Stimulated activated CD4-positive, alpha-beta T cell treated with anti-CD3 and anti-CD28 coated beads, TNF-alpha, amount 100 ng/mL, for 4 hours (primary cell): ENCODE data around the gene ERCC4.
"Not testable (repeated sequence)": the region's sequence is repeated elsewhere in the genome, so short reads cannot be mapped to it uniquely, and the experiment has no call there.

Experiments
- DNase-seq, 3 experiments: peaks; one replicate each; pipeline ENCODE4 v3.0.0-alpha.2; 2020; ENCODE audit warnings: low read depth in 3 of 3

Gene ERCC4

GRCh38 chr16:13919683-13920509, at the start of gene ERCC4:
ERCC4 (plus strand) TSS chr16:13920154; CDS start chr16:13920166, 12 bp downstream.
- DNase-seq, result peak; percentile 97 to 99 (median 98)

GRCh38 chr16:13873835-13874438, 46.0 kb upstream of the ERCC4 start:
- DNase-seq, result no peak

GRCh38 chr16:13875614-13876284, 44.2 kb upstream of the ERCC4 start:
- no peak for DNase-seq

DNA sequence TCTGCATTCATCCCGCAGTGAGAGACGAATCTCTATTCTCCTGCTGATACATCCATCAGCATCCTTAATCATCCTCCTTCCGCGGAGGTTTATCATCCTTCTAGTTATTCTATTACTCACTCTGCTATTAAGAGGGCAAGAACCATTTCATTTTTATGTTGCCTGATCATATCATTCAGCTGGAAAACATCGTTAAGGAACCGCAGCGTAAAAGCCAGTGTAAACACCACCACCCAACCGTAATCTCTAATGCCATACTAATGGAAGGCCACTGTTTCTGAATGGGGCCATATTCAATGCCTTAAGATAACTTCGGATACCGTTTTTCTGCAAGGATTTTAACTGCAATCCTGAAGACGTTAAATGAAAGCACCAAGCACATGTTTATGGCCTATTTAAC, 36.7 kb upstream of the ERCC4 start:
- DNase-seq, result no peak

GRCh38 chr16:13883881-13884280, 36.1 kb upstream of the ERCC4 start:
- no peak for DNase-seq

DNA sequence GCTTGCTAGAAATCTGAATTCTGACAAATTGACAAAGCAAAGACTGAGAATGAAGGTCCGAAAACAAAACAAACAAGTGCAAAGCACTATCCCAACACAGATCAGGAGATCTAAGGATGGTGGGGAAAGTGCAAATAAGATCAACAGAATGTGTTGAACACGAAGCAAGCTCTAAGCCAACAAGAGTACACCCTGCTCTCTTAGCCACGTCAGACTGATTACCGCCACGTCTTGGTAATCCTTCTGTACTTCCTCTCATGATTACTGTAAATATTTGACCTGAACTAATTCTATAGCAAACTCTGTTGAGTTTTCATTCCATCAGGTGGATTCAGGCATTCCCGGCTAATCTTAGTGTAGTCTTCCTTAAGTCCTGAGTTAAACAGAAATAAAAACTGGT, 34.3 kb upstream of the ERCC4 start:
- DNase-seq, result no peak

DNA sequence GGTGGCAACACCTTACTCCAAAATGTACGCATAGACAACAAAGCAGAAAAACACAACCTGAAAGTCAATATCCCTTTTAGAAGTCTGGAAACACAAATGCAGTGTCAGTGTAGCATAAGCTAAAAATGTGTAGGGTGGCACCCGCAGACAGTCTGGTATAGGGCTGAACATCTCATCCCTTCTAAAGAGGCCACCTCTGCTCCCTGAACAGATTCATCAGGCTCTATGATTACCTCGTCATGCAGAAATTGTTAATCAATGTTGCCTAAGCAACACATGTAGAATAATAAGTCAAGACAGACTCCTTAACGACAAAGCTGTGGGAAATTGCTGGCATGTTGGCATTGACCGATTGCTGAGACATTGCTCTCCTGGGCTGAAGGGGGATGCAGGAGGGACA, 33.3 kb upstream of the ERCC4 start:
- DNase-seq, result no peak

GRCh38 chr16:13889323-13889722, 30.6 kb upstream of the ERCC4 start:
- not testable (repeated sequence) for DNase-seq

GRCh38 chr16:13892301-13892700, 27.7 kb upstream of the ERCC4 start:
- DNase-seq, result no peak

- DNase-seq, result no peak
Observed at GRCh38 chr16:13895516-13895915, 24.4 kb upstream of the ERCC4 start.

DNA sequence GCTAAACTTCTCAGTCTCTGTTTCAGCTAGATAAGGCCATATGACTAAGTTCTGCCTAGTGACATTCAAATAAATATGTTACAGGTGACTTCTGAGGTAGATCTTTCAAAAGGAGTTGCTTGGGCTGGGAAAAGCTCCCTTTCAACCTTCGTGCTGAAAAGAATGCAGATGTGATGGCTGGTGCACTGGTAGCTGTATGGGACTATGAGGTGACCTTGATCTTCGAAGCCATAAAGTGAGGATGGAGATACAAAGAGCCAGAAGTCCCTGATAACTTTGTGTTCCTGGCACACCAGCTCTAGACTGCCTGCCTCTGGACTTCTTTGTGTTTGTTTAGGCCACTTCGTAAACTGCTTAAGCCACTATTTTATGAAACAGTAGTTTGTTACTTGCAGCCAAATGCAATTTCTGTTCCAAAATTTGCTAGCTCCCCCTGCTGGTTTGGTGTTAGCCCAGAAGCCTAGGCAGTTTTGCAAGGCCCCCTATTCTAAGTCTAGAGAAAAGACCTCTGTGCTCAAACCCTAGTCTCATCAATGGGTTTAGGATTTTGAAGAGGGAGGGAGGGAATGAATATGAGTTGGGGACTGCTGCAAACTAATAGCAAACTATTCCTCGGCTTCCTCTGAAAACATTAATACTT, 23.3 kb upstream of the ERCC4 start:
- no peak for DNase-seq

DNA sequence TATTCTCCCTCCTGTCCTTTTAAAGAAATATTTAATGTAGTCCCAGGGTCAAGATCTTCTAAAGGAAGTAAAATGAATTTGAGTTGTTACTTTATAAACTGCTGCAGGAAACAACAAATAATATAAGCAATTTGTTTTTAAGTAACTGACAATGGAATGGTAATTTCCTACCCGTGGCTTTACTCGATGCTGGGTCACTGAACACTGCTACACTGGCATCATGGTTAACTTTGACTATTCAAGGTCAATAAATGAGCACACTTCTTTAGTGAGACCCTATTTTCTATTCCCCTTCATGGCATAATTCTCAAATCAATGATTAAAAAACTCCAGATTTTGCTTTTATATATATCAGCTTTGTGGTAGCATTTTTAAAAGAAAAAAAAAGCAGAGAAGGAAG, 22.1 kb upstream of the ERCC4 start:
- DNase-seq, result no peak

DNA sequence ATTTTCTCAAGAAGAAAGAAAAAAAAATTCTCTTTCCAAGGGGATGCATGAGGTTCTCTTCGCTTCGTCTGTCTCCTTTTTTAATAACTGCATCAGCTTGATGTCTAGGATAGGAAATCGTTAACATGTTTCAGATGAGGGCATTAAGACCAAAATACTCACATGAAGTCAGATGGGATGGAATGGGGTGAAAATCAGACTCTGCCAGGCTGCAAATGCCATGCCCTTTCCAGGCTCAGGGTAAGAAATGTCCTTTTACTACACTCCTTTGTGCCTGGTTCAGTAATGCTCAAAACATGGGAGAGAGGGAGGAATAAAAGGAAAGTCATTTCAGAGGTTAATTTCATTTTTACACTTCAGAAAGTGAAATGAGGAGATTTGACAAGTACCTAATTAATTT, 21.7 kb upstream of the ERCC4 start:
- DNase-seq, result no peak

DNA sequence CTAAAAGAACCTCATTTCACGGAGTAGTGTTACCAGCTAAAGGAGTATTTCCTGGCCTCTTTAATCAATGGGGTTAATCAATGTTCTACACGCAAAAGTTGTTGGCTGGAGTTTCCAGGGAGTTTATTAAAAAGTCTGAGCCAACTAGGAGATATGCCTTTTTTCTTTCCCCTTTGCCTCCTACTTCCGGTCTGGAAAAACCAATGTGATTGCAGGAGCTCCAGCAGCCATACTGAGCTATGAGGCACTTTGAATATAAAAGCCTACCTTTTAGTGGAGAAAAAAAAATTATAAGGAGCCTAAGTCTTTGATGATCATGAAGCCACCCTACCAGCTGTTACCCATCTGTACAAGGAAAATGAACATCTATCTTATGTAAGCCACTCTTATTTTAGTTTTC, 17.9 kb upstream of the ERCC4 start:
- DNase-seq, result no peak

DNA sequence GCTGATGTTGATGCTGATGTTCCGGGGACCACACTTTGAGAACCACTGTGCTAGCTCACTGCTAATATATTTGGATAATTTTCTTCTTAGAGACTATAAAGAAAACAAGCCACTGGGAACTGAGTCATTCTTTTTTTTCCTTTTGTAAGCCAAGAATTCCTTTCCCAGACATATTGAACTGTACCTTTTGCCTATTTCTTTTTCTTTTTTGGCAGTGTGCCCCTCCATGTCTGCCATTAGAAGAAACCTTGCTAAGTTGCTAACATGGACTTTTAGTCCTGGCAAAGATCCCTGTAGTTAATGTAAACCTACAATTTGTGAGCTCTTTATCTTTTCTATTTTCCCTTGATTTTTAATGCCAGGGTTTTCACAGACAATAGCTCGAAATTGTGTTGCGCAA, 17.3 kb upstream of the ERCC4 start:
- no peak for DNase-seq

DNA sequence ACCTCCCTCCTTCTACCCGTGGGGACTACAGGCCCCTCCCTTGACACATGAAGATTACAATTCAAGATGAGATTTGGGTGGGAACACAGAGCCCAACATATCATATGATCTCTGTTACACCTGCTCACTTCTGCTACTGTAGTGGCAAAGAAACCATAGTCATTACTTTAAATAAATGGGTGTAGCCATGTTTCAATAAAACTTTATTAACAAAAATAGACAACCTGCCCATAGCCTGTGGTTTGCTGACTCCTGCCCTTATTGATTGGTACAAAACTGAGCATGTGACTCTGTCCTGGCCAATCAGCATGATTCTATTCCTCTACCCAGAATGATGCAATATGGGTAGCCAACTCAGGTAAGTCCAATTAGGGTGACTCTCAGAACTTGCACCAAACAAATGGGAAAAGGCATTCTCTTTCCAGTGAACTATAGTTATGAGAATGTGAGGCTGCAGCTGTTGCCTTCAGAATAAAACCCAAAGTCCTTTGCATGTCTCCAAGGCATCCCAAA, 15.7 kb upstream of the ERCC4 start:
- no peak for DNase-seq

GRCh38 chr16:13904822-13905221, 15.1 kb upstream of the ERCC4 start:
- DNase-seq, result not testable (repeated sequence)

- DNase-seq, result no peak
Observed at GRCh38 chr16:13906168-13907089, 13.5 kb upstream of the ERCC4 start.

DNA sequence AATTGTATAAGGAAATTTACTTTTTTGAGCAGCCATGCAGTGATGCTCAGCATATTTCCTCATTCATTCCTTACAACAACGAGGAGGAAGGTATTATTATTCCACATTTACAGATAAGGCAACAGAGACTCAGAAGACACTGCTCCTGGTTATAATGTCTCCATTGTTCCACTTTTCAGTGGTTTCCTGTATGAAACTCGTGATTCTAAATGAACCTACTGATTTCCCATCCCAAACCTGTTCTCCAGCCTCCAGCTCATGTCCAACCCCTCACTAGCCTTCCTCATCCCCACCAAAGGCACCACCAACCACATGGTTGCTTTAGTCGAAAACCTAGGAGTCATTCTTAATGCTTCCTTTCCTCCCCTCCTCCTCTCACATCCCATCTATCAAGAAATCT, 12.5 kb upstream of the ERCC4 start:
- no peak for DNase-seq

DNA sequence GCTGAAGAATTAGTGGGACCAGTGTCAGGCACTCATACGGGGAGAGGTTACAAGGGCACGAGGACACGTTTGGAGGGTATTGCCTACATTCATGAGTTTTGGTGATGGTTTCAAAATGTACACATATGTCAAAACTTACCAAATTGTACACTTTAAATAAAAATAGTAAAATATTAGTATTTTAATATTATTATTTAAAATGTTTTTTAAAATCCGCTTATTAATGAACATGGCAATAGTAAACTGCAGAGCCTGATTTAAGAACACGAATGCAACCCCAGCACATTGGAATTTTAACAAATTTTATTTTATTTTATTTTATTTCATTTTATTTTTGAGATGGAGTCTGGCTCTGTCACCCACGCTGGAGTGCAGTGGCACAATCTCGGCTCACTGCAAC, 10.9 kb upstream of the ERCC4 start:
- DNase-seq, result no peak

DNA sequence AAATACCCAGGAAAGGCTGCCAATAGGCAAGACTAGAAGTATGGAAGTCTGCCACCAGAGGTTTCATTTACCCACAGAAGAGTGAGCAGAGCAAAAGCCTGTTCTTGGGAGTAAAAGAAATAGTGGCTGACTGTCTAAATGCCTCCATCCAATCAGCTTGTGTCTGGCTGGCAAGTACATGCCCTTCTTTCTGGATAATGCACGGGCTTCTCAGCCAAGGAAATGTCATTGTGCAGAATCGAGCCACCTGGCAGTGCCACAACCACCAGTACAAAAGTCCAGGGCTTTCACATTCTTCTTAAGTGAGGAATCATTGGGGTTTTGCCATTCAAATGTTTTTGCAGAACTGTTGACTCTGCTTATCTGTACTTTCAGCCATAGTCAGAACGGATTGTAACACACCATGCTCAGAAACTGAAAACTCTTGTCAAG, 10.1 kb upstream of the ERCC4 start:
- no peak for DNase-seq
